Measurements from ENCODE around the gene CAP2. TPM values are rescaled to one million over a fixed set of nuclear protein-coding genes. Genes with fewer than 3 reads are reported as not detected.

The CAP2 gene
- total and polyA plus RNA-seq, 12 donors = 1.3 to 21.9 (median 11.9) TPM

GRCh38 chr6:17588011-17588410, 194.6 kb downstream of the CAP2 start:
- 74 to 82% (median 81%) methylated on average over 6 of the region's 6 CpGs for WGBS, 4 donors
- Histone ChIP-seq H3K27me3 (no peaks in the 10 kb centered on the region), H3K4me3 (no peak overlapping the region), H3K9me3 (replicated peaks in 1 of 3) (no peaks in the 10 kb centered on the region), H3K4me1 (replicated peaks in 1 of 2) (no peaks in the 10 kb centered on the region), H3K36me3 (replicated peaks in 1 of 2) (no peaks in the 10 kb centered on the region), H3K27ac (no peak overlapping the region)
- no peak for TF ChIP-seq POLR2A (IDR thresholded peaks at IDR 0.05)
- TF ChIP-seq, protein P1, sequence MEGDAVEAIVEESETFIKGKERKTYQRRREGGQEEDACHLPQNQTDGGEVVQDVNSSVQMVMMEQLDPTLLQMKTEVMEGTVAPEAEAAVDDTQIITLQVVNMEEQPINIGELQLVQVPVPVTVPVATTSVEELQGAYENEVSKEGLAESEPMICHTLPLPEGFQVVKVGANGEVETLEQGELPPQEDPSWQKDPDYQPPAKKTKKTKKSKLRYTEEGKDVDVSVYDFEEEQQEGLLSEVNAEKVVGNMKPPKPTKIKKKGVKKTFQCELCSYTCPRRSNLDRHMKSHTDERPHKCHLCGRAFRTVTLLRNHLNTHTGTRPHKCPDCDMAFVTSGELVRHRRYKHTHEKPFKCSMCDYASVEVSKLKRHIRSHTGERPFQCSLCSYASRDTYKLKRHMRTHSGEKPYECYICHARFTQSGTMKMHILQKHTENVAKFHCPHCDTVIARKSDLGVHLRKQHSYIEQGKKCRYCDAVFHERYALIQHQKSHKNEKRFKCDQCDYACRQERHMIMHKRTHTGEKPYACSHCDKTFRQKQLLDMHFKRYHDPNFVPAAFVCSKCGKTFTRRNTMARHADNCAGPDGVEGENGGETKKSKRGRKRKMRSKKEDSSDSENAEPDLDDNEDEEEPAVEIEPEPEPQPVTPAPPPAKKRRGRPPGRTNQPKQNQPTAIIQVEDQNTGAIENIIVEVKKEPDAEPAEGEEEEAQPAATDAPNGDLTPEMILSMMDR (IDR thresholded peaks at IDR 0.05) = no peak
- intact Hi-C loops (cut with DNase I) = loop anchor here (10.0 kb wide), 2 partner anchors 207 to 537 kb away; partner anchors contain the start of gene NHLRC1 (in 1 of the 2)
- DNase-seq = no peak

DNA sequence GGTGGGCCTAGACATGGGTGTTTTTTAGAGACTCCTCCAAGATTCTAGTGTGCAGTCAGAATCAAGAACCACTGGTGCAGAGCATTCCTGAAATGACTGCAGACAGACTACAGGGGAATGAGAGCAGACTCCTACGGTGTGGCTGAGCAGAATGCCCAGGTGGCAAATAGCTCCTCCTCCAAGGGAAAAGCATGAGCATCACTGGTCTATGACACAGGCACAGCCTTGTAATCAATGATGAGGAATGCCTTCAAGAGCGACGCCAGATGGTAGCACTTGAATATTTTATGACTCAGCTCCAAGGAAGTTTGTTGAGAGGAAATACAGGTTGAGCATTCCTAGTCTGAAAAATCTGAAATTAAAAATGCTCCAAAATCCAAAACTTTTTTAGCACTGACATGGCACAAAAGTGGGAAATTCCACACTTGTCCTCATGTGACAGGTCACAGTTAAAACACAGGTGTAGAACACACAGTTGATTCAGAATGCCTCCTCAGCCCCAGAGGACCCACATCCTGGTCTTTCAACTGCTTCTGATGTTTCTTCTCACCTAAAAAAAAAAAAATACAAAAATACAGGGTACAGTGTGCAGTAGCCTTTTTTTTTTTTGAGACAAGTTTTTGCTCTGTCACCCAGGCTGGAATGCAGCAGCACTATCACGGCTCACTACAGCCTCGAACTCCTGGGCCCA, 196.2 kb downstream of the CAP2 start:
- no peaks in the 10 kb centered on the region for H3K9me3 ChIP-seq (replicated peaks in 1 of 3)
- DNase-seq = peak in 1 of 7 donors; percentile 13
- H3K4me1 ChIP-seq (replicated peaks in 1 of 2) = no peaks in the 10 kb centered on the region
- TF ChIP-seq POLR2A (IDR thresholded peaks at IDR 0.05) = no peak
- intact Hi-C loops (cut with DNase I) = loop anchor here (10.0 kb wide), 2 partner anchors 205 to 535 kb away; partner anchors contain the start of gene NHLRC1 (in 1 of the 2)
- 63 to 83% (median 71%) methylated on average over 5 of the region's 5 CpGs for WGBS, 4 donors
- H3K36me3 ChIP-seq (replicated peaks in 1 of 2) = no peaks in the 10 kb centered on the region
- H3K27me3 ChIP-seq = no peaks in the 10 kb centered on the region
- H3K4me3 ChIP-seq = no peak overlapping the region
- no peak overlapping the region for H3K27ac ChIP-seq

DNA sequence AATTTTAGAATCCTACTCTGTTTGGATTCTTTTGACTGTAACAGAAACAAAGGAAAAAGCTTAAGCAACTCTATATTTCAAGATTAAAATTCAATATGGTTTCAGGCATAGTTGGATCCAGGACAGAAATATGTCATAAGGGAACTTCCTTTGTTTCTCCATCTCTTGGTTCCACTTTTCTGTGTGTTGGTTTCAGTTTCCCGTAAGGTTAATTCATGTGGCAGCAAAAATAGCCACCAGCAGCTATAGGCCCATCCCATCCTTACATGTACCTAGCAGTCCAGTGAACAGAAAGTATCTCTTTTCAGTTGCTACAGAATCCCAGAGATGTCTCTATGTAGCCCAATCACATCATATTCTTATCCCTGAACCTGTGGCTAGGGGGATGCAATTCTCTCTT, 197.9 kb downstream of the CAP2 start:
- intact Hi-C loops (cut with DNase I) = no loop called here
- no peak for DNase-seq
- TF ChIP-seq POLR2A (IDR thresholded peaks at IDR 0.05) = no peak
- TF ChIP-seq, protein P1 (IDR thresholded peaks at IDR 0.05) = no peak
- WGBS, 4 donors = 61 to 74% (median 66%) methylated on average over 1 of the region's 1 CpG
- Histone ChIP-seq H3K4me3 (no peak overlapping the region), H3K4me1 (replicated peaks in 1 of 2) (no peaks in the 10 kb centered on the region), H3K27me3 (no peaks in the 10 kb centered on the region), H3K27ac (no peak overlapping the region), H3K36me3 (replicated peaks in 1 of 2) (no peaks in the 10 kb centered on the region), H3K9me3 (replicated peaks in 1 of 3) (no peaks in the 10 kb centered on the region)

GRCh38 chr6:17593246-17593645, 199.9 kb downstream of the CAP2 start:
- Histone ChIP-seq H3K27me3 (no peaks in the 10 kb centered on the region), H3K4me3 (no peak overlapping the region), H3K4me1 (replicated peaks in 1 of 2) (no peaks in the 10 kb centered on the region), H3K36me3 (replicated peaks in 1 of 2) (no peaks in the 10 kb centered on the region), H3K9me3 (replicated peaks in 1 of 3) (no peaks in the 10 kb centered on the region), H3K27ac (no peak overlapping the region)
- no peak for DNase-seq
- TF ChIP-seq, protein P1 (IDR thresholded peaks at IDR 0.05) = no peak
- TF ChIP-seq POLR2A (IDR thresholded peaks at IDR 0.05) = no peak
- intact Hi-C loops (cut with DNase I) = no loop called here

DNA sequence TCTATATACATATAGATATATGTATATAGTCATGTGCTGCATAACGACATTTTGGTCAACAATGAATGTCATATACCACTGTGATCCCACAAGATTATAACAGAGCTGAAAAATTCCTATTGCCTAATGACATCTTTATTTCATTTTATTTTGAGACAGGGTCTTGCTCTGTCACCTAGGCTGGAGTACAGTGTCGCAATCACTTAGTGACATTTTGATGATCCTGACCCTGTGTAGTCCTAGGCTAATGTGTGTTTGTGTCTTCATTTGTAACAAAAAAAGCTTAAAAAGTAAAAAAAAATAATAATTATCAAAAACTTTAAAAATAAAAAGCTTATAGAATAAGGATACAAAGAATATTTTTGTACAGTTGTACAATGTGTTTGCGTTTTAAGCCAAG, 202.7 kb downstream of the CAP2 start:
- no peak for DNase-seq
- WGBS, 4 donors = 94 to 96% (median 95%) methylated on average over 3 of the region's 3 CpGs
- Histone ChIP-seq H3K36me3 (replicated peaks in 1 of 2) (no peaks in the 10 kb centered on the region), H3K4me1 (replicated peaks in 1 of 2) (peaks cover 0 to 4% of the 10 kb centered on the region in 2 donors), H3K9me3 (replicated peaks in 1 of 3) (no peaks in the 10 kb centered on the region), H3K4me3 (no peak overlapping the region), H3K27ac (no peak overlapping the region), H3K27me3 (no peaks in the 10 kb centered on the region)
- no peak for TF ChIP-seq POLR2A (IDR thresholded peaks at IDR 0.05)
- TF ChIP-seq, protein P1 (IDR thresholded peaks at IDR 0.05) = no peak
- intact Hi-C loops (cut with DNase I) = no loop called here
